RPMI8226 (cell line): Measurements from ENCODE around the gene ALK.

Experiments
- DNase-seq: peaks from one replicate; pipeline ENCODE4 v3.0.0-alpha.2; 2015

ALK gene

DNA sequence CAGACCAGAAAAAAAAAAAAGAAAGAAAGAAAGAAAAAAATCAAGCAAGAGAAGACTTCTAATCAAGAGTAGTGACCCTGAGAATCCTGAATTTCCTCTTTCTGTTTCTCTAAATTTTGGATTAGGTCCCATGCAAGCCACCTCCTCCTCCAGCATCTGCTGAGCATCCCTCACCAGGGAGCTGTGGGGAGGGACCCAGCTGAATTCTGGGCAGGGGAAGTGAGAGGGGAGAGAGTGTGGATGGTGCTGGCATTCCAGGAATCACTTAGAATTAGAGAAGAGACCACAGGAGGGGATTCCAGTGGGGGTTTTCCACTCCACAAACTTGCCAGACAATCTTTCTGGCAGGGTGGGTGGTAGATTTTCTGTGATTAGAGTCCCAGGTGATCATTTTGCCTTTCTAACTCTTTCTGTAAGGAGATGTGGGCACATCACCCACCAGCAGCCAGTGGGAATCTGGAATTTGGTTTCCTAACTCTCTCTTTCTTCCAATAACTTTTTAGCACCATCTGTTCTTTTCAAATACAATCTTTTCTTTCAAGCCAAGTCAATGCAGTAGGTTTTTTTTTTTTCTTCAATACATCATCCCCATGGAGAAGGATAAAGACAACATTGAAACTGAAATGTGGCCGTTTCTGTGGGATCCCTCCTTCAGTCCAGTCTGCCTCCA, 526.9 kb downstream of the ALK start:
- no peak for DNase-seq

DNA sequence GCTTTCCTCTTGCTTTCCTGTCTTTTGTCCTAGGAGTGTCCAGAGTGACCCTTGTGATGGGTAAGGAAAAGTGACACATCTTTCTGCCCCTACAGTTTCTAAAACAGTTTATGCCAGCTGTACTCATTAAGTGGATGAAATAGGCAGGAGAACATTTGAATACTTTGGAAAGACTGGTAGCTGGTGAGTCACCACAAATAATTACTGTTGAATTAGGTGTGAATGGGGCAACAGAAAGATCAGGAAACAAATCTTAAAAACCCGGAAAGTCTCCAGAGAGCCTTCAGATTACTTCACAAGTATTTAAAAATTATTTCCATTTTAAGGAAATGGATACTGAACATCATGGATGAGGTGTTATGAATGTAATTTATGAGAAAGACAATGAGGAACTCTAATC, 527.7 kb downstream of the ALK start:
- DNase-seq, result no peak

DNA sequence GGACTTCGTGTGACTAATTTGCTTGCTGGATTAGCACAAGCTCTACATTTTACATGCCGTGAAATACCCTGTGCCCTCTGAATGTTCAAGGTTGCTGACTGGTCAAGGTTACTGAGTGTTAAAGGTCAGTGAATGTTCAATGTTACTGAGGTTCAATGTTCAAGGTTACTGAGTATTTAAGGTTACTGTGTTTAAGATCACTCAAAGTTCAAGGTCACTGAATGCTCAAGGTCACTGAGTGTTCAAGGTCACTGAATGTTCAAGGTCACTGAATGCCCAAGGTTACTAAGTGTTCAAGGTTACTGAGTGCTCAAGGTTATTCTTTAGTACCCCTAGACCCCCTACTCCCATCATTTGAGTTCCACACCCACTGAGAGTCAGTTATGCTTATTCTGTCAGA, 528.6 kb downstream of the ALK start:
- DNase-seq, result no peak

DNA sequence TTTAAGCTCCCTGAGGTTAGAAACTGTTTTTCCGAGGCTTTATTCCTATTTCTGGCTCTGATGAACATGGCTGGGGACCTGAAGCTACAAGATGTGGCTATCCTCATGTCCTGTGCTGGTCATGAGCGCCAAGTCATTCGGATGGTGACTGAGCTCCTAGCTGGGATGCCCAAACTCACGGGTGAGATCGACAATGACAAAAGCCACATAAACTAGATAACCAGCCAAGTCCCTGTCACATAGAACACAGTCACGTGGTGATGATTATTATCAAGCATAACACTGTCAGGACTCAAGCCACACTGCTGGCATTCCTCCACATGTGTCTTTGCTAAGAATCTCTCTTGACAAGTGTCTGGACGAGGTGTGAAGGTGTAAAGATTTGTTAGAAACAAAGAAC, 531.2 kb downstream of the ALK start:
- DNase-seq, result no peak

DNA sequence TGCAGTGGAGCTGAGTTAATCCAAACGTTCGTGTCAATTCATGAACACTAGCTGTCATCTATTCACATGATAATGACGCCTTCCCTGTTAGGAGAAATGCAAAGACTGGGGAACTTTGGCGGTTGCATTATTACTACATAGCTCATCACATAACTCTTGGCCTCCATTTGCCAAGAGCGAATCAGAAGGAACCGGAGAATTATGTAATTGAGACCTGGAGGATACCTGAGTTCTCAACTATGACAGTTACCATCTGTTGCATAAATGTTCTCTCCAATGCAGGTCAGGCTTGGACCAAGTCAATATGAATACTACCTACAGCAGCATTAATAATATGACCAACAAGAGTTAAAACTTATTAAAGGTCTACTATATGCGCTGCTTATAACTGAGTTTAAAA, 531.7 kb downstream of the ALK start:
- no peak for DNase-seq

DNA sequence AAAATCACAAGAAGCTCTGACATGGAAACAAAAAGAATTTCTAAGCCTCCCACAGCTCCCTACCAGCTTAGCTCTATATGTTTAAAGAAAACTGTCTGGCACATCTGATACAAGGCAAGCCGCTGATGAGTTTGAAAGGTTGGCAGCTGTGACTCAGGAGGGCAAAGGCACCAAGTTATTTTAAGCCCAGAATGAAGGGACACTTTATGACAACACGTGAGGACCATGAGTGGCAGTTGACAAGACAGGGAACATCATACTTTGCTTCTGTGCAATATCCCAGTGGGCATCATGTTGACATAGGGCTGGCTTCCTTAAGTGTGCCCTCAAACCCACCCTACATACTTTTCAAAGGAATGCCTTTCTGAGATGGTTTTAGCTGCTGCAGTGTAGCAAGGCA, 533.3 kb downstream of the ALK start:
- no peak for DNase-seq

DNA sequence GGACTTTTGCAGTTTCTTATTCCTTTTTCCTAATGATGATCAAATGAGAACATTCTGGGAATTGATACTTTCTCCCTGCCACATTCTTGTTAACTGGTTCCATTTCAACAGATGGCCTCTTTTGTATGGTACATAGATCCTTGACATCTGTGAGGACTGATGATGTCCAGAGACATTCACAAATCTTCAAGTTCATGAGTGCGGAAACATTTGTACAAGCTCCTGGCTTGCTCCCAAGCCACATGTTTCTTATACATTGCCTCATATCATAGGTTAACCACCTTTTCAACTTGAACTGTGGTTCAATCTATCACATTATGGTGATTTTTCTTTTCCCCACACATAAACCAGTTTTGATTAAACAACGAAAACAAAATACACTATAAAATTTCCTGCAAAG, 538.9 kb downstream of the ALK start:
- no peak for DNase-seq

DNA sequence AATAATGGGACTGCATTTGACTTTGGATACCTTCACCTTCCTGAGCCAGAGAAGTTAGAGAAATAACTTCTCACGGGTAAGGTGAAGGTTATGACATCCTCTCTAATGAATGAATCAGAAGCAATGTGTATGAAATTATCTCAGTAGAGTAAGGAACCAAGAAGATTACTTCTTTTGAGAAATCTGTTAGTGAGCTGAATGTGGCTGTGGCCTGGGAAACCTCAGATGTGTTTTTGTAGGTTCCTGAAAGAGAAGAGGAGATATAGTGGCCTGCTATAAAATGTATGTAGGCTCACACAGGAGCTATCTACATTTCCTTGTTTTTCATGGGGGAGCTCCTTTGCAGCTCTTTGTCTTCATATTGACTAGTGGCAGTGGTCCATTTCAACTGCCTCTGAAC, 543.6 kb downstream of the ALK start:
- DNase-seq, result no peak

DNA sequence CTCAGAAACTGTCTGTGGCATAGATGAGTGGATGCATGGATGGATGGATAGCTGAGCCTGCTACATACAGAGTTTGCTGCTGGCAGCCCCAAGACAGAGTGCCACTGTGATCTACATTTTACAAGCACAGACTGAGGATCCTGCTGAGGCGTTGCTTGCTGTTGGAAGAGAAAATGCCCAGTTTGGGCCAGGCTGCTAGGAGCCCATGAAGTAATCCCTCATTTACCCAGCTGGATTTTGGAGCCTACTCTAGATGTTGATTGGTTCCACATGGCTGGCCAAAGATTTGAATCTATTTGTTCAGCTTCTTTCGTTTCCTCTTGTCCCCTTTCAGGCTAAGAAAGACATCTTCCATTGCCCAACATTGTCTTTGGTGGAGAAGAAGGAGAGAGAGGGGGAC, 544.8 kb downstream of the ALK start:
- DNase-seq, result no peak

DNA sequence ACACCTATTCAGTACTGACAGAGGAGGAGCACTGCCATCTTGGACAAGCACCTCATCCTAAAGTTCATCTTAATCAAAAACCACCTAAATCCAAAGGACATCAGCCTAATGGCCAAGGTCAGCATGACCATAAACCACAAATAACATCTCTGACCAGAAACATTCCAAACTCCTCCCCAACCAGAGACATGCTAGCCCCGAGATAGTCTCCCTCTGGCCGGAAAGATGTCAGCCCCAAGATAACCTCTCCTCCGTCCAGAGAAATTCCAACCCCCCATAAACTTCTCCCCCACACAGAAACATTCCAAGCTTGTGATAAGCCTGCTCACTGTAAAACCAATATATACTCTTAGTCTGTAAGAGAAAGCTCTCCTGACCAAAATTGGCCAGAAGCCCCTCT, 545.5 kb downstream of the ALK start:
- DNase-seq, result no peak

DNA sequence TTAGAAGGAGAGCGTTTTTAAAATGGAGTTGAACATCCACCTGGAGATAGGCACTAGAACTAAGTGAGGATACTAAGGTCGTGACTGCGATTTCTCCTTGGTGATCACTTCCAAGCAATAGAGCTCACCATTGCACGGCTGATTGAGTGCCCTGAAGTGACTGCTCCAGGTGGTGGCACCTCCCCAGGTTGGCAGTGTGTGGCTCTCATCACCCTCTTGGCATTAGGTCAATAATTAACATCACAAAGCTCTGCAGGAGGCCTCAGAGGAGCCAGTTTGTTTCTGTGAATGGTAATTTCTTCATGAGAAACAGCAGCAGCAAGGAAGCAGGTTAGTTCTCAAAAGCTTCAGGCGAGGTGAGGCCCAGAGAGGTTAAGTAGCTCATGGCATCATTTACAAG, 546.6 kb downstream of the ALK start:
- DNase-seq, result no peak

DNA sequence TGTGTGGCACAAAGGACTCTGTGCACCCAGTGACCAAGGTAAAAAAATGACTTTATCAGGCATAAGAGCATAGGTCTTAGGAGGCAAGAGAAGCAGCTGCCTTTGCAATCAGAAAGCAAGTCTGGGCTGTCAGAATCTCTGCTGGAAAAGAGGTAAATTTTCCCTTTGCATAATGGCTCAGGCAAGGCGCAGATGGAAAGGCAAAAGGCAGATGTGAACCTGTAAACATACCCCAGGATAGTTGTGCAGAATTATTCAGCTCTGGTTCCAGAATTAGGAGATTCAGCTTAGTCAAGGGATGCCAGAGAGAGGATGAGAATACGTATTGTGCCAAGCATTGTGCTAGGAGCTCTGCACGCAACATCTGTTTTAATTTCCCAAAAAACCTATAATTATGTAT, 547.5 kb downstream of the ALK start:
- no peak for DNase-seq

DNA sequence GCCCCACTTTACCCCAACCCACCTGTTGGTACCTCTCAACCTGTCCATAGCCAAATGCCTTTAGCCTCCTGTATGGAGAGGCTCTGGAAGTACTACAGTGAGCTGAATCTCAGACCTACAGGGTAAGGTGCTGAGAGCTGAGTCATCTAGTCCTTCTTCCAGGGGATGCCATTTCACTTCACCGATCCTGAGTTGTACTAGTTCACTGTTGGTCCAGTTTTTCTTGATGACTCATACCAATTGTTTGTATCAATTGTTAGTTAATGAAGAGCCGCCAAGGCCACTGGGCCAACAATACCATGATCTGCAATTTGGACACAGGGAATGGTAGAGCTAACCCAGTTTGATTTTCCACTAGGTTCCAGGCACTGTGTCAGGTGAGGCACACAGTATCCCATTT, 549.2 kb downstream of the ALK start:
- no peak for DNase-seq

DNA sequence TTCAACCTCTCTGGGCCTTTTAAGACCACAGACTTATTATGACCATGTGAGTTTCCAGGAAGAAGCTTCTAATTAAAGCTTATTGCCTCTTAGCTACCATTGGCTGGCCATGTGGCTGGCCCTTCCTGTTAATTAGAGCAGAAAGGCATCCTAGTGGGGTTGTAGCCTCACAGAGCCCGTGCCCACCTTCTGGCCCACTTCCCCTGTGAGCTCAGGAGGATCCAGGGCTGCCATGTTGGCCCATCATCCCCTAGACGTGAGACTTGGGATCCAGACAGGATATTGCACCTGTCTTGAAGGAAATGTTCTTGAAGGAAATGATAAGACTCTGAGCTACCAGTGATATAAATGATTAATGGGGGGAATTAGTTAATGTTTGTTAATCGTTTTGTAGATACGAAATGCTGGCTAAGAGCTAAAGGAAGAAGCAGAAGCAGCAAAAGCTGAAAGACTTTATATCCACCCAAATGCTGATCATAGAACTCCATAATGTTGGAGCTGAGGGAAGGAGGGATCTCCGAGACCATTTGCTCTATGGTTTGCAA, 550.7 kb downstream of the ALK start:
- DNase-seq, result no peak

DNA sequence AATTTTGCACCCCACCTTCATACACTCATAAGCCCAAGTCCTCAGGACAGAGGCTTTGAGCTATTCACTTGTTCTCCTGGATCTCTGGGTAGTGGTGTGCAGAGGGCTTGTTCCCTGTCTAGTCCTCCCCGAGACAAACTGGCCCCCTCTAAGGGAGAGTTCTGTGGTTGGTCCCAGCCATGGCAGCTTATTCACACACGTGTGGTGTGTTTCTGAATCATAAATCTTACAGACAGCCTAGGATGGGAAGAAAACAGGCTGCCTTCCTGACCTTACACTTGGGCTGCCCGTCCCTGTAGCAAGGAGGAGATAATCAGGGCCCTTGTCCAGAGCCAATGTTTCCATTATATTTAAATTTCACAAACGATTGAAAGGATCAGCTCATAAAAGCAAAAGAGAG, 551.2 kb downstream of the ALK start:
- DNase-seq, result no peak

DNA sequence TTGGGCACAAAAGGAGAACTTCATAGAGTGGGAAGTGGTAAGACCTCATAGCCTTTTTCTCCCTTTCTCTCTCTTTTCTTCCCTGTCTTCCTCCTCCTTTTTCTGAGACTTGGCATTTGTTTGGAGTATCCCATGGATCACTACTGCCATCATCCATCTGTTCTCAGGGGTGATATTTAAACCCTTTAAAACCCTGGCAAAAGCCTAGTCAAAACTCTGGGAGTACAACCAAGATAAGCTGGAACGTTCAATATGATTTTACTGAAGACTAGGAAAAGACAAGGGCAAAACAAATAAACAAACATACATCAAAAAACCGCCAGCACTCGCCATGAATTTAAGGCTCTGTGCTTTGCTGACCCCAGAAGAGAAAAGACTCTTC, 552.7 kb downstream of the ALK start:
- DNase-seq, result no peak

DNA sequence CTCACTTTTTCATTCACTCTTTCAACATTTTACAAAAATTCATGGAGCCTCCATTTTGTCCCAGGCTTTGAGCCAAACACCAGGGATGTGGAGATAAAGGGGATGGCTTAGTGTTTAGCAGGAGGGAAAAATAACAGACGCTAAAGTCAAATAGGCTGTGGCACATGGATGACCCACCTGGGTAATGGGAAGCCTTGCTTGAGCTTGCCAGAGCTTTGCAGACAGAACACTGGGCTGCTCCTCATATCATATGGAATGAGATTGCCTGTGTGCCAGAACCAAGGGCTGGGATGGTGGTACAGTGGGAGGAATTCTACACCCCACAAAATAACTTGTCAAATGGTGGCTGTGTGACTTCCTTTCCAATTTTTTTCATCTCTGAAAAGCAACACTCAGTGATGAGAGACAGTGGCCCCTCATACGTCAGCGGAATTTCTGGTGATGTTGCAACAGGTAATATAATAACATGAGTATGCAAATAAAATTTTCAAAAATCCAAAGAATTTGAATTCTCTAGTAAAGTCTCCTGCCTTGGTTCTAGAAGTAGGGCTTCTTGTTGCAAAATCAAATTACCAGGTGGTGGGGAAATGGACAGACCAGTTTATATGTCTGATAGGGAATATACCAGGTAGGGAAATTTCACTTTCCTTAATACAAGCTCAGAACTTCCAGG, 553.3 kb downstream of the ALK start:
- DNase-seq, result no peak

DNA sequence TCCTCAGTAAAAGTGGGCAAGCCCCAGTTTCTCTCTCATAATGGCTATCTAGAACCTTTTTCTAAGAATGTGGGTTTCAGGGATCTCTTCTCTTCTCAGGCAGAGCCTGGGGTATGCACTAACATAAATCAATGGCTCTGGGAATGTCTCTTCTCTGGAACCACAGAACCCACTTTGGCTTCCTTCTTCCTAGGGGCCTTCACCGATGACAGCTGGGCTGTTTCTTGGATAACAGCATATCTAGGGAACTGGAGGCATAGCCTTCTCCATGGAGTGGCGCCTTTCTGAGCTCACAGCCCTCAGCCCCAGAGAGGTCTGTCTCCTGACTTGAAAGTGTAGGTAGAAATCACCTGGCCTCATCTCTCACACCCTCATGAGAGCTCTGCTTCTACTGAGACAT, 558.3 kb downstream of the ALK start:
- DNase-seq, result no peak

DNA sequence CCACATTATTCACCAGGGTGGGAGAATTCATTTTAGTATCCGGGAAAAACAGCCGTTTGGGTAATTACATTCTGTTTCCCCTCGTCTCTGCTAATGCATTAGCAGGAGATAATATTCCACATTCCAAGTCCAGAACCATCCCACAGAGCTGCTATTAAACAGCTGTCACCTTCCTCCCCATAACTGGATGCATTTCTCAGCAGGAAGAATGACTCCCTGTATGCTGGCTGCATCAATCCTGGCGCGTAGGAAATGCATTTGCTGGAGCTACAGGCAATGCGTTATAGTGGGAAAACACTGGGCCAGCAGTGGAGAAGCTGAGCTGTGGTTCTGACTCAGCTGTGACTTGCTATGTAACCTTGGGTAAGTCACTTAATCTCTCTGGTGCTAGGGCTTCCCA, 560.2 kb downstream of the ALK start:
- DNase-seq, result no peak

DNA sequence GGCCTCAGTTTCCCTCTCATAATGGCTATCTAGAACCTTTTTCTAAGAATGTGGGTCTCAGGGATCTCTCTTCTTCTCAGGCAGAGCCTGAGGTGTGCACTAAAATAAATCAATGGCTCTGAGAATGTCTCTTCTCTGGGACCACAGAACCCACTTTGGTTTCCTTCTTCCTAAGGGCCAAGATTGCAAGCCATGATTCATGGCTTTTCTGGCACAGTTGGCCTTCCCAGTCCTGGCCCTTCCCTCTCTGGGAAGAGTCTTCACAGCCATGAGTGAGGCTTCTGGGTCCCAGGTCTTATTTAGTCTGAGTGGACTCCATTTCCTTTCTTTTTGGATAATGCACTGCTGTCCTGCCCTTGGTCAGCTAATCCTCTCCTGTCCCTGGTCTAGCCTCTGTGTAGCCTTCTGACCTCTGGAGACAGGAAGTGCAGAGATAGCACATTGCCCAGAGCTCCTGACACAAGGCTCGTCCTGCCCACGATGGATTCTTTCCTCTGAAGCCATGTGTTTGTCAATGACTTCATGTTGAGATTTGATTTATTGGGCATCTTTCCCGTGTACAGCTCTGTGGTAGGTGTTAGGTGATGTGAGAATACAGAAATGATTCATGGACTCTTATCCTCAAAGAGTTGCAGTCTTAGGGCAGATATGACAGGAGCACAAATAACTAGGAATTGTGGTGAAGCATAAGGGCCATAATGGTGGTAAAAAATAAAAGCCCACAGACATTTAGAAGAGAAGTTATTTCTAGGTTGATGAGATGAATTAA, 561.2 kb downstream of the ALK start:
- no peak for DNase-seq

DNA sequence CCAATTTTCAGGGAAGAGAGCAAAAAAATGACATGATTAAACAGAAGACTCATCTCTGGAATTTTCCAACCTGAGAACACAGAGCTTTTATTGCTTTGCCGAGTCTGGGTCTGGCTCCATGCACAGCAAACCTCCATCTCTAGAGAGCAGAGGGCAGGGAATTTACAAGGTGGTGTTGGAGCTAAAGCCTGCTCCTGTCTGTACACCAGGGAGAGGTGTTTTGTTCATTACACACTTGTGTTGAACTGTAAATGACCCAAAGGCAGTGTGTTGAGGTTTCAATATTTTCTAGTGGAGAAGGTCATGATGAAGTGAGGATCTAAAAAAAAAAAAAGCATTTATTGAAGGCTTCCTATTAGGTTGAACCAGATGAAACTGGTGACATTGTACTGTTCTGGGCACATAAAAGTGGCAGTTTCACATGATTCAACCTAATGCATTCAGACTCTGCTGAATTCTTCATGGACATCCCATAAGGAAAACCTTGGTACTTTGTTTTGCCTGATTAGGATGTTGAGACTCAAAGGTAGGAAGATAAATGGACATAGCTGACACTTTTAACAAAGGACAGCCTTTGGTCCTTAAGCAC, 567.9 kb downstream of the ALK start:
- DNase-seq, result no peak

DNA sequence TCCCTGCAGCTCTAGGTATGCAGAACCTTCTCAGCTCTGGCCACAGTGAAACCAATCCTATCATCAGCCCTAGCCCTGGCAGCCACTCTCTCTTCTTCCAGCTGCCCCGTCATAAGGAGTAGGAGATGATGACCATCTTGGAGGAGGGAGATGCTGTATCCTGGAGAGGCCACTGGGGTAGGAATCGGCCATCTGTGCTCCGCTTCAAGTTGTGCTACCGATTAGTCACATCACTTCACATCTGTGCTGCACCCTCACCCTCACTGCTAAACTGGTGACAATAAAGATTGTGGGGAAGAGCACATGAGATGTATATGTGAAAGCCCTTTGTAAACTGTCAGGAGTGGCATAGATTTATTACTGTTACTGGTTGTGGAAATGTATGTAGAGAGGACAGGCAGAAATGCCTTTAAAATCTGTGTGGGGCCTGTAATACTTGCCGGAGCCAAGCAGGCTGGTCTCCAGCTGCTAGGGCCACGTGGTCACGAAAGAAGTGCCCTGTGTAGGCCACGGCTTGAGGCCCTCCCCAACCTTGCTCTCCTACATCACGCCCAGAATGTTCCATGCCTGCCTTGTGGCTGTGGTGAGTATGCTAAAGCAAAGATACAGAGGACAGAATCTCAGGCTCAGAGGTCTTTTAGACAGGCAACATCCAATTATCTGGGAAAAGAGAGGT, 569.3 kb downstream of the ALK start:
- no peak for DNase-seq

DNA sequence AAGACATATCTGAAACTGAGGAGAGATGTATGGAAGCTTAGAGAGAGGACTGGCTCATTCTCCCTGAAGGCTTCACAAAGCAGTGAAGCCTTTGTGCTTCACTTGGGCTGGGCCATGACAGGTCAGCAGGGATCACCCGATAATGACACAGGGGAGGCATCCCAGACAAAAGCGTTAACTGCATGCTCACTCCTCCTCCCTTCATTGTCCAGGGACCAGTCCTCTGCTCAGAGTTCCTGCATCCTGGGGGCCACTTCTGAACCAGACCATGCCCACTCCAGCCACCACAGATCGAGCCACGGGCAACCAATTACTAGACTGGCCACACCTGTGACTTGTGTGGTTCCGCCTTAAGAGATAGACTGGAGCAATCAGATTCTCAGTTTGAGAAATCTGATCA, 570.1 kb downstream of the ALK start:
- DNase-seq, result no peak
